Measurements from ENCODE around the gene CAMTA1. TPM values are rescaled to one million over a fixed set of nuclear protein-coding genes. Genes with fewer than 3 reads are reported as not detected.

The CAMTA1 gene
- polyA plus RNA-seq, 3 donors = 81.9 to 89.8 (median 88.0) TPM

DNA sequence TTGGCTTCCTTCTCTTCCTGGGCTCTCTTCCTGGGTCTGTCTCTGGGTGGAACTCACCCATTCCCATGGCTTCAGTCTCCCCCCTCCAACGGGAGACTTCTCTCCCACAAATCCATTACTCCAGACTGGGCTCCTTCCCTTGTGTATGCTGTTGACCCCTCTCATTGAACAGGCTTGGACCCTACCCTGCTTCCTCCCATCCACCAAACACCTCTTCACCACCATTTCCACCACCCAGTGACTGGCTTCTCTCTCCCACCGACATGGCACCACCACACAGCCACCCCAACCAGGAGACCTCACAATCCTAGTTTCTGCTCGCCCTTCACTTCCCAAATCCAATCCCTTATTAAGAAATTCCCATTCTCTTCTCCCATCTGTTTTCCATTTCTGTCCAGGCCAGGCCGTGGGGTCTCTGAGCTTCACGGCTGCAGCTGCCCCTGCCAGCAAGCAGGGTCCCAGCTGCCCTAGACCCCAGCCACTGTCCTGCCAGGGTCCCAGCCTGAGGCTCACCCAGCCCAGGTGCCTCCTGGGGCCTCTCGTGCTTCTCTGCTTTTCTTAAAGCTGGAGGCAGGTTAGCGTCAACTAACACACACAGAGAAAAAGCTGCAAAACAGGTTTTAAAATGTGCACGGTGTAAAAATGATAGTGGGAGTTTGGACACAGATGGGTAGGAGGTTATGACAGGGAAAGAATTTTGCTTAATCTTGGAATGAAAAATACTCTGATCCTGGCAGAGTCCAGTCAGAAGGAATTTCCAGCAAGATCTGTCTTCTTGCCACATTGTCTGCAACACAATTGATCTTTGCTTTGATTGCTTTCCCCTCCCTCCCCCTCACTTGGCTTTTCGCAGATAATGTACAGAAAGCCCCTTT lies 602.0 kb downstream of the CAMTA1 start:
- no peak for DNase-seq (ENCODE audit: extremely low read depth in 1 of 11, low read depth in 9 of 11, low spot score in 4 of 11)

DNA sequence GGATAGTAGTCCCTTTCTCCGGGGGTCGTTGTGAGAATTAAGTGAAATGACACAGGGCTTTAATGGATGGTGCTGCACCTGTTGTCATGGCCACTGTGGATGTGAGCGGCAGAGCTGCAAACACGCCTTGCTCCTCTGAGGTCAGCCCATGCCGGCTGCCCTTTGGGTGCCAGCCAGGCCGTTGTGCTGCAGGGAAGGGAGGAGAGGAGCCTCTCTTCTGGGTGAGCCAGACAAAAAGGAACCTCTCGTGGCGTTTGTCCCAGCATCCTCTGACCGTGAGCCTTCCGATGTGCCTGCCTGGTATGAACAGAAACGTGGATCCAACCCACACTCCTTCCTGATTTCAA lies 602.9 kb downstream of the CAMTA1 start:
- DNase-seq (ENCODE audit: extremely low read depth in 1 of 11, low read depth in 9 of 11, low spot score in 4 of 11) = no peak

- no peak for DNase-seq (ENCODE audit: extremely low read depth in 1 of 11, low read depth in 9 of 11, low spot score in 4 of 11)
Observed at GRCh38 chr1:7388488-7389185, 603.4 kb downstream of the CAMTA1 start.

- no peak for DNase-seq (ENCODE audit: extremely low read depth in 1 of 11, low read depth in 9 of 11, low spot score in 4 of 11)
Observed at GRCh38 chr1:7389201-7389905, 604.1 kb downstream of the CAMTA1 start.

- no peak for DNase-seq (ENCODE audit: extremely low read depth in 1 of 11, low read depth in 9 of 11, low spot score in 4 of 11)
Observed at GRCh38 chr1:7389906-7390603, 604.8 kb downstream of the CAMTA1 start.

- DNase-seq (ENCODE audit: extremely low read depth in 1 of 11, low read depth in 9 of 11, low spot score in 4 of 11) = no peak
Observed at GRCh38 chr1:7390604-7391000, 605.3 kb downstream of the CAMTA1 start.

- no peak for DNase-seq (ENCODE audit: extremely low read depth in 1 of 11, low read depth in 9 of 11, low spot score in 4 of 11)
Observed at GRCh38 chr1:7393136-7393535, 607.9 kb downstream of the CAMTA1 start.

DNA sequence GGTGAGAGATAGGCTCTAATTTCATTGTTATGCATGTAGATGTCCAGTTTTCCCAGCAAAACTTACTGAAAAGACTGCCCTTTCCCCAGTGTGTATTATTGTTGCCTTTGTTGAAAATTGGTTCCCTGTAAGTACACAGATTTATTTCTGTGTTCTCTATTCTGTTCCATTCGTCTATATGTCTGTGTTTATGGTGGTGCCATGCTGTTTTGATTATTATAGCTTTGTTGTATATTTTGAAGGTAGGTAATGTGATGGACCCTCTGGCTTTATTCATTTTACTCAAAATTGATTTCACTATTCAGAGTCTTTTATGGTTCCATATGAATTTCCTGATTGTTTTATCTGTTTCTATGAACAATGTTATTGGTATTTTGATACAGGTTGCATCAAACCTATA lies 610.0 kb downstream of the CAMTA1 start:
- no peak for DNase-seq (ENCODE audit: extremely low read depth in 1 of 11, low read depth in 9 of 11, low spot score in 4 of 11)

GRCh38 chr1:7398982-7399381 lies 613.7 kb downstream of the CAMTA1 start:
- no peak for DNase-seq (ENCODE audit: extremely low read depth in 1 of 11, low read depth in 9 of 11, low spot score in 4 of 11)

- no peak for DNase-seq (ENCODE audit: extremely low read depth in 1 of 11, low read depth in 9 of 11, low spot score in 4 of 11)
Observed at GRCh38 chr1:7399514-7400125, 614.4 kb downstream of the CAMTA1 start.

GRCh38 chr1:7400566-7400965 lies 615.3 kb downstream of the CAMTA1 start:
- no peak for DNase-seq (ENCODE audit: extremely low read depth in 1 of 11, low read depth in 9 of 11, low spot score in 4 of 11)

GRCh38 chr1:7401814-7402547 lies 616.7 kb downstream of the CAMTA1 start:
- no peak for DNase-seq (ENCODE audit: extremely low read depth in 1 of 11, low read depth in 9 of 11, low spot score in 4 of 11)

- DNase-seq (ENCODE audit: extremely low read depth in 1 of 11, low read depth in 9 of 11, low spot score in 4 of 11) = no peak
Observed at GRCh38 chr1:7402548-7402850, 617.2 kb downstream of the CAMTA1 start.

- DNase-seq (ENCODE audit: extremely low read depth in 1 of 11, low read depth in 9 of 11, low spot score in 4 of 11) = no peak
Observed at GRCh38 chr1:7403265-7404045, 618.2 kb downstream of the CAMTA1 start.

GRCh38 chr1:7404046-7404742 lies 618.9 kb downstream of the CAMTA1 start:
- no peak for DNase-seq (ENCODE audit: extremely low read depth in 1 of 11, low read depth in 9 of 11, low spot score in 4 of 11)

- DNase-seq (ENCODE audit: extremely low read depth in 1 of 11, low read depth in 9 of 11, low spot score in 4 of 11) = no peak
Observed at GRCh38 chr1:7405844-7406500, 620.7 kb downstream of the CAMTA1 start.
